GM21717 (cell line): ENCODE data around the gene PPDPF.

Source experiments
- ATAC-seq: cut with Tn5 transposase; IDR thresholded peaks from one replicate; pipeline ENCODE4 v1.9.1; 2021; ENCODE audit warnings: mild to moderate bottlenecking, moderate library complexity; ENCODE audit not compliant: unreplicated experiment

The PPDPF gene

GRCh38 chr20:63519668-63520503 lies 679 bp upstream of the PPDPF start:
- ATAC-seq = peak; percentile 36

- peak; percentile 29 for ATAC-seq
Observed at GRCh38 chr20:63520934-63521601, 503 bp downstream of the PPDPF start.

- no peak for ATAC-seq
Observed at GRCh38 chr20:63521602-63522001, 1.0 kb downstream of the PPDPF start.

GRCh38 chr20:63522091-63522868 lies 1.7 kb downstream of the PPDPF start:
- no peak for ATAC-seq

- no peak for ATAC-seq
Observed at GRCh38 chr20:63522981-63523611, 2.5 kb downstream of the PPDPF start.

GRCh38 chr20:63525185-63525584 lies 4.6 kb downstream of the PPDPF start:
- no peak for ATAC-seq

- no peak for ATAC-seq
Observed at GRCh38 chr20:63525971-63526370, 5.4 kb downstream of the PPDPF start.

GRCh38 chr20:63527184-63527583 lies 6.6 kb downstream of the PPDPF start:
- ATAC-seq = no peak

- no peak for ATAC-seq
Observed at GRCh38 chr20:63529180-63529860, 8.8 kb downstream of the PPDPF start.

- ATAC-seq = no peak
Observed at GRCh38 chr20:63529861-63530787, 9.6 kb downstream of the PPDPF start.

- ATAC-seq = no peak
Observed at GRCh38 chr20:63530788-63531160, 10.2 kb downstream of the PPDPF start.

- no peak for ATAC-seq
Observed at GRCh38 chr20:63531686-63532448, 11.3 kb downstream of the PPDPF start.

- no peak for ATAC-seq
Observed at GRCh38 chr20:63532449-63532971, 11.9 kb downstream of the PPDPF start.

- no peak for ATAC-seq
Observed at GRCh38 chr20:63533388-63533787, 12.8 kb downstream of the PPDPF start.

GRCh38 chr20:63533871-63534393 lies 13.4 kb downstream of the PPDPF start:
- no peak for ATAC-seq

- no peak for ATAC-seq
Observed at GRCh38 chr20:63534427-63534830, 13.9 kb downstream of the PPDPF start.

- no peak for ATAC-seq
Observed at GRCh38 chr20:63534831-63535651, 14.5 kb downstream of the PPDPF start.
